T-helper 2 cell treated with Interferon-gamma antibody and Interleukin-4, amounts not matched to agents 5 μg/mL and 100 μg/mL, for 36 hours (primary cell): ENCODE data around the gene FXYD4.
"Not testable (repeated sequence)": the region's sequence is repeated elsewhere in the genome, so short reads cannot be mapped to it uniquely, and the experiment has no call there.

ENCODE experiments used
- DNase-seq: peaks from one replicate; pipeline ENCODE4 v3.0.0; 2021; ENCODE audit warnings: low spot score
- H3K27ac Mint-ChIP-seq: one replicate; pipeline ENCODE4 v1.8.0; 2021; ENCODE audit warnings: mild to moderate bottlenecking, mixed read lengths
- H3K27me3 Mint-ChIP-seq: one replicate; pipeline ENCODE4 v1.8.0; 2021; ENCODE audit warnings: low read depth, mixed read lengths
- H3K36me3 Mint-ChIP-seq: one replicate; pipeline ENCODE4 v1.8.0; 2021; ENCODE audit warnings: low read depth, mixed read lengths
- H3K4me1 Mint-ChIP-seq: one replicate; pipeline ENCODE4 v1.8.0; 2021; ENCODE audit warnings: low read depth, mixed read lengths
- H3K4me3 Mint-ChIP-seq: one replicate; pipeline ENCODE4 v1.8.0; 2022; ENCODE audit warnings: mild to moderate bottlenecking, moderate library complexity, mixed read lengths
- H3K9me3 Mint-ChIP-seq: one replicate; pipeline ENCODE4 v1.8.0; 2021; ENCODE audit warnings: mixed read lengths

The FXYD4 gene

GRCh38 chr10:43389867-43390266, 18.4 kb downstream of the FXYD4 start:
- DNase-seq: no peak
- H3K4me3 Mint-ChIP-seq: no peak overlapping the region
- H3K36me3 Mint-ChIP-seq: peaks cover 88% of the 10 kb centered on the region
- H3K9me3 Mint-ChIP-seq: no peaks in the 10 kb centered on the region
- H3K4me1 Mint-ChIP-seq: peaks cover 57% of the 10 kb centered on the region
- peak overlapping the region; percentile 64 for H3K27ac Mint-ChIP-seq
- H3K27me3 Mint-ChIP-seq: no peaks in the 10 kb centered on the region

- Mint-ChIP-seq H3K4me3 (no peak overlapping the region), H3K27ac (peak overlapping the region; percentile 64), H3K36me3 (peaks cover 91% of the 10 kb centered on the region), H3K4me1 (peaks cover 60% of the 10 kb centered on the region), H3K27me3 (no peaks in the 10 kb centered on the region), H3K9me3 (no peaks in the 10 kb centered on the region)
- no peak for DNase-seq
Observed at GRCh38 chr10:43390333-43390732, 18.9 kb downstream of the FXYD4 start.

GRCh38 chr10:43390759-43391158, 19.3 kb downstream of the FXYD4 start:
- Mint-ChIP-seq H3K9me3 (no peaks in the 10 kb centered on the region), H3K36me3 (peaks cover 91% of the 10 kb centered on the region), H3K27me3 (no peaks in the 10 kb centered on the region), H3K4me1 (peaks cover 63% of the 10 kb centered on the region), H3K4me3 (no peak overlapping the region), H3K27ac (peak overlapping the region; percentile 64)
- no peak for DNase-seq

GRCh38 chr10:43391496-43391895, 20.1 kb downstream of the FXYD4 start:
- H3K27ac Mint-ChIP-seq: no peak overlapping the region
- no peaks in the 10 kb centered on the region for H3K27me3 Mint-ChIP-seq
- no peak overlapping the region for H3K4me3 Mint-ChIP-seq
- H3K36me3 Mint-ChIP-seq: peaks cover 92% of the 10 kb centered on the region
- no peaks in the 10 kb centered on the region for H3K9me3 Mint-ChIP-seq
- no peak for DNase-seq
- H3K4me1 Mint-ChIP-seq: peaks cover 61% of the 10 kb centered on the region

GRCh38 chr10:43392748-43393147, 21.3 kb downstream of the FXYD4 start:
- Mint-ChIP-seq H3K4me1 (peaks cover 54% of the 10 kb centered on the region), H3K27me3 (no peaks in the 10 kb centered on the region), H3K36me3 (peaks cover 86% of the 10 kb centered on the region), H3K4me3 (no peak overlapping the region), H3K27ac (peak overlapping the region; percentile 50), H3K9me3 (no peaks in the 10 kb centered on the region)
- no peak for DNase-seq

- H3K9me3 Mint-ChIP-seq, H3K4me3 Mint-ChIP-seq, DNase-seq, H3K27me3 Mint-ChIP-seq: not testable (repeated sequence)
- H3K4me1 Mint-ChIP-seq: peaks cover 54% of the 10 kb centered on the region
- peak overlapping the region; percentile 50 for H3K27ac Mint-ChIP-seq
- H3K36me3 Mint-ChIP-seq: peaks cover 87% of the 10 kb centered on the region
Observed at GRCh38 chr10:43393186-43393585, 21.8 kb downstream of the FXYD4 start.

- peaks cover 84% of the 10 kb centered on the region for H3K36me3 Mint-ChIP-seq
- H3K9me3 Mint-ChIP-seq: no peaks in the 10 kb centered on the region
Observed at GRCh38 chr10:43393606-43394360, 22.3 kb downstream of the FXYD4 start.

GRCh38 chr10:43394868-43395267, 23.4 kb downstream of the FXYD4 start:
- DNase-seq: no peak
- H3K4me1 Mint-ChIP-seq: peaks cover 54% of the 10 kb centered on the region
- H3K9me3 Mint-ChIP-seq: no peaks in the 10 kb centered on the region
- H3K36me3 Mint-ChIP-seq: peaks cover 83% of the 10 kb centered on the region
- H3K4me3 Mint-ChIP-seq: peak overlapping the region; percentile 91
- H3K27ac Mint-ChIP-seq: peak overlapping the region; percentile 92
- no peaks in the 10 kb centered on the region for H3K27me3 Mint-ChIP-seq

More at GRCh38 chr10:43393606-43394360, 22.3 kb downstream of the FXYD4 start:
- no peak for DNase-seq
- Mint-ChIP-seq H3K4me3 (peak overlapping the region; percentile 13), H3K27ac (peak overlapping the region; percentile 28), H3K4me1 (peaks cover 51% of the 10 kb centered on the region), H3K27me3 (no peaks in the 10 kb centered on the region)

- DNase-seq: no peak
- H3K9me3 Mint-ChIP-seq: no peaks in the 10 kb centered on the region
Observed at GRCh38 chr10:43395571-43396060, 24.2 kb downstream of the FXYD4 start.

GRCh38 chr10:43396061-43396927, 24.9 kb downstream of the FXYD4 start:
- peak overlapping the region; percentile 91 for H3K4me3 Mint-ChIP-seq
- peak overlapping the region; percentile 92 for H3K27ac Mint-ChIP-seq
- H3K36me3 Mint-ChIP-seq: peaks cover 78% of the 10 kb centered on the region
- peak; percentile 74 for DNase-seq
- H3K27me3 Mint-ChIP-seq: no peaks in the 10 kb centered on the region
- peaks cover 60% of the 10 kb centered on the region for H3K4me1 Mint-ChIP-seq
- no peaks in the 10 kb centered on the region for H3K9me3 Mint-ChIP-seq

More at GRCh38 chr10:43395571-43396060, 24.2 kb downstream of the FXYD4 start:
- H3K27ac Mint-ChIP-seq: peak overlapping the region; percentile 92
- peaks cover 55% of the 10 kb centered on the region for H3K4me1 Mint-ChIP-seq
- peaks cover 80% of the 10 kb centered on the region for H3K36me3 Mint-ChIP-seq
- peak overlapping the region; percentile 91 for H3K4me3 Mint-ChIP-seq
- no peaks in the 10 kb centered on the region for H3K27me3 Mint-ChIP-seq

GRCh38 chr10:43396928-43397624, 25.6 kb downstream of the FXYD4 start:
- H3K4me1 Mint-ChIP-seq: peaks cover 62% of the 10 kb centered on the region
- no peaks in the 10 kb centered on the region for H3K9me3 Mint-ChIP-seq
- H3K27ac Mint-ChIP-seq: peak overlapping the region; percentile 97
- peak overlapping the region; percentile 96 for H3K4me3 Mint-ChIP-seq
- peaks cover 77% of the 10 kb centered on the region for H3K36me3 Mint-ChIP-seq
- peak; percentile 89 for DNase-seq
- H3K27me3 Mint-ChIP-seq: no peaks in the 10 kb centered on the region

- Mint-ChIP-seq H3K4me1 (peaks cover 63% of the 10 kb centered on the region), H3K36me3 (peaks cover 74% of the 10 kb centered on the region)
- DNase-seq: no peak
Observed at GRCh38 chr10:43398939-43399319, 27.5 kb downstream of the FXYD4 start.

More at GRCh38 chr10:43398939-43399319, 27.5 kb downstream of the FXYD4 start:
- H3K27me3 Mint-ChIP-seq: no peaks in the 10 kb centered on the region
- no peaks in the 10 kb centered on the region for H3K9me3 Mint-ChIP-seq
- peak overlapping the region; percentile 85 for H3K27ac Mint-ChIP-seq
- H3K4me3 Mint-ChIP-seq: peak overlapping the region; percentile 96
